H1 (cell line): Measurements from ENCODE around the gene ZNF446. TPM values are rescaled to one million over a fixed set of nuclear protein-coding genes. Genes with fewer than 3 reads are reported as not detected.

Source experiments
- CTCF ChIA-PET: fragments of 300-600 bp; sonication (Branson Sonifier 250); formaldehyde crosslinking; loops from one replicate; lab custom pipeline; 2021; ENCODE audit not compliant: partially characterized antibody; lab: Charles Lee
- POLR2A ChIA-PET: fragments of 300-600 bp; sonication (Branson Sonifier 250); formaldehyde crosslinking; loops from one replicate; lab custom pipeline; 2021; ENCODE audit warnings: inconsistent platforms; ENCODE audit not compliant: partially characterized antibody; lab: Charles Lee
- DNase-seq, 2 experiments: peaks; one replicate each; pipeline versions ENCODE4 v3.0.0 to v3.0.0-alpha.2; 2010 to 2022; ENCODE audit warnings: low spot score in 2 of 2, low read depth in 1 of 2, mixed read lengths in 1 of 2
- FAIRE-seq: peaks from 2 replicates; lab custom pipeline; 2011; peaks lifted over from hg19 to GRCh38; lab: Jason Lieb, UNC
- H2AFZ ChIP-seq: 2 replicates; pipeline ENCODE4 v1.8.1; 2012; ENCODE audit warnings: low read length, inconsistent platforms
- H2AK5ac ChIP-seq: 2 replicates; pipeline ENCODE4 v1.6.1; 2013; ENCODE audit warnings: low read depth, low read length
- H2BK120ac ChIP-seq: replicated peaks from 2 replicates; pipeline ENCODE3; 2013; ENCODE audit warnings: low read depth, low read length, inconsistent platforms
- H2BK12ac ChIP-seq: 2 replicates; pipeline ENCODE4 v1.6.1; 2013; ENCODE audit warnings: low read depth, low read length
- H2BK15ac ChIP-seq: 2 replicates; pipeline ENCODE4 v1.6.1; 2013; ENCODE audit warnings: low read length
- H2BK20ac ChIP-seq: 2 replicates; pipeline ENCODE4 v1.6.1; 2013; ENCODE audit warnings: low read length
- H2BK5ac ChIP-seq: 2 replicates; pipeline ENCODE4 v1.6.1; 2013; ENCODE audit warnings: low read depth, low read length
- H3K14ac ChIP-seq: 2 replicates; pipeline ENCODE4 v1.6.1; 2013; ENCODE audit warnings: inconsistent platforms; ENCODE audit not compliant: insufficient read length
- H3K18ac ChIP-seq: 2 replicates; pipeline ENCODE4 v1.6.1; 2013; ENCODE audit warnings: low read length; ENCODE audit errors: extremely low read depth
- H3K23ac ChIP-seq: 2 replicates; pipeline ENCODE4 v1.6.1; 2013; ENCODE audit warnings: inconsistent platforms; ENCODE audit not compliant: insufficient read length
- H3K23me2 ChIP-seq: 2 replicates; pipeline ENCODE4 v1.6.1; 2013; ENCODE audit warnings: low read depth, low read length
- H3K27ac ChIP-seq: 2 replicates; pipeline ENCODE4 v1.6.1; 2011; ENCODE audit warnings: low read depth, low read length, inconsistent platforms
- H3K27me3 ChIP-seq, 4 experiments: replicated peaks in 1 of 4; 1 replicate in 1 of 4; 2 replicates in 3 of 4; pipeline versions ENCODE4 v1.6.1 to v1.8.1; 2011 to 2013; ENCODE audit warnings: low read length in 3 of 4, mild to moderate bottlenecking in 3 of 4, inconsistent platforms in 2 of 4, mixed read lengths in 2 of 4, moderate library complexity in 1 of 4; ENCODE audit not compliant: control insufficient read depth in 3 of 4, insufficient read depth in 3 of 4; ENCODE audit errors: extremely low read depth in 1 of 4
- H3K36me3 ChIP-seq, 4 experiments: 2 replicates each; pipeline versions ENCODE4 v1.6.1 to v1.8.1; 2011 to 2013; ENCODE audit warnings: mild to moderate bottlenecking in 4 of 4, low read length in 3 of 4, moderate library complexity in 2 of 4, control low read depth in 1 of 4, inconsistent platforms in 1 of 4; ENCODE audit not compliant: insufficient read depth in 4 of 4, control insufficient read depth in 2 of 4
- H3K4ac ChIP-seq: replicated peaks from 2 replicates; pipeline ENCODE3; 2013; ENCODE audit warnings: low read length, low read depth, mixed read lengths, inconsistent platforms; ENCODE audit not compliant: insufficient read length
- H3K4me1 ChIP-seq, 4 experiments: replicated peaks in 1 of 4; 1 replicate in 1 of 4; 2 replicates in 3 of 4; pipeline versions ENCODE4 v1.6.1 to v1.8.1; 2011 to 2013; ENCODE audit warnings: low read length in 3 of 4, inconsistent platforms in 2 of 4, mixed read lengths in 1 of 4; ENCODE audit not compliant: insufficient read depth in 4 of 4, control insufficient read depth in 3 of 4
- H3K4me2 ChIP-seq, 2 experiments: 2 replicates each; pipeline versions ENCODE4 v1.6.1 to v1.8.1; 2011 to 2013; ENCODE audit warnings: low read depth in 2 of 2, low read length in 2 of 2, control low read depth in 1 of 2, inconsistent platforms in 1 of 2, mild to moderate bottlenecking in 1 of 2; ENCODE audit not compliant: insufficient read depth in 1 of 2
- H3K4me3 ChIP-seq, 4 experiments: fragments of 200-600, 300-600 bp in 1 of 4; sonication (generic), shearing (Covaris generic), sonication (Bioruptor Twin) in 1 of 4; 2 replicates each; pipeline versions ENCODE4 v1.5.1 to v1.8.1; 2011 to 2016; ENCODE audit warnings: low read length in 4 of 4, low read depth in 3 of 4, control low read depth in 2 of 4, inconsistent platforms in 2 of 4, mild to moderate bottlenecking in 2 of 4, mixed read lengths in 1 of 4, moderate library complexity in 1 of 4; ENCODE audit not compliant: insufficient read depth in 2 of 4; ENCODE audit errors: extremely low read depth in 1 of 4
- H3K56ac ChIP-seq: replicated peaks from 2 replicates; pipeline ENCODE3; 2013; ENCODE audit warnings: low read depth, mild to moderate bottlenecking, mixed read lengths, low read length, inconsistent platforms; ENCODE audit not compliant: insufficient read length
- H3K79me1 ChIP-seq: 2 replicates; pipeline ENCODE4 v1.6.1; 2013; ENCODE audit warnings: low read depth, low read length, control low read depth
- H3K79me2 ChIP-seq, 2 experiments: 2 replicates each; pipeline versions ENCODE4 v1.6.1 to v1.8.1; 2012 to 2013; ENCODE audit warnings: low read length in 2 of 2, mild to moderate bottlenecking in 2 of 2, inconsistent platforms in 1 of 2; ENCODE audit not compliant: insufficient read depth in 2 of 2, control insufficient read depth in 1 of 2
- H3K9ac ChIP-seq, 4 experiments: replicated peaks in 1 of 4; 1 replicate in 1 of 4; 2 replicates in 3 of 4; pipeline versions ENCODE4 v1.6.1 to v1.8.1; 2011 to 2013; ENCODE audit warnings: low read depth in 3 of 4, low read length in 3 of 4, control low read depth in 2 of 4, mild to moderate bottlenecking in 2 of 4, moderate library complexity in 2 of 4, inconsistent platforms in 1 of 4; ENCODE audit errors: extremely low read depth in 1 of 4
- H3K9me3 ChIP-seq, 2 experiments: 2 replicates each; pipeline versions ENCODE4 v1.6.1 to v1.8.1; 2012 to 2013; ENCODE audit warnings: mild to moderate bottlenecking in 2 of 2, moderate library complexity in 2 of 2, control low read depth in 1 of 2, inconsistent platforms in 1 of 2, low read depth in 1 of 2, low read length in 1 of 2, mixed read lengths in 1 of 2; ENCODE audit not compliant: insufficient read depth in 2 of 2
- H4K20me1 ChIP-seq, 2 experiments: replicated peaks in 1 of 2; 2 replicates each; pipeline versions ENCODE3 to v1.8.1; 2011 to 2013; ENCODE audit warnings: inconsistent platforms in 2 of 2, low read length in 2 of 2, mild to moderate bottlenecking in 1 of 2; ENCODE audit not compliant: insufficient read depth in 2 of 2, control insufficient read depth in 1 of 2
- H4K5ac ChIP-seq: 2 replicates; pipeline ENCODE4 v1.6.1; 2013; ENCODE audit warnings: low read length, low read depth, mixed read lengths, inconsistent platforms; ENCODE audit not compliant: insufficient read length
- H4K8ac ChIP-seq: 2 replicates; pipeline ENCODE4 v1.8.0; 2013; ENCODE audit warnings: mild to moderate bottlenecking, moderate library complexity, low read length, inconsistent platforms; ENCODE audit not compliant: insufficient read depth; ENCODE audit errors: extremely low read depth
- H4K91ac ChIP-seq: replicated peaks from 2 replicates; pipeline ENCODE3; 2013; ENCODE audit warnings: low read length, mixed read lengths, inconsistent platforms; ENCODE audit not compliant: insufficient read length
- CTCF ChIP-seq, 3 experiments: IDR thresholded peaks; 1 replicate in 2 of 3; 2 replicates in 1 of 3; pipeline versions ENCODE4 v1.5.1 to v1.6.1; 2011; ENCODE audit warnings: low read length in 3 of 3, mild to moderate bottlenecking in 3 of 3, inconsistent platforms in 2 of 3, low read depth in 1 of 3, moderate library complexity in 1 of 3; ENCODE audit not compliant: insufficient read depth in 1 of 3; ENCODE audit errors: control extremely low read depth in 1 of 3
- JUN ChIP-seq: IDR thresholded peaks from 2 replicates; pipeline ENCODE4 v1.6.1; 2011; ENCODE audit warnings: low read depth, mild to moderate bottlenecking, improper control_type of control experiment, low read length
- POLR2AphosphoS5 ChIP-seq: IDR thresholded peaks from 2 replicates; pipeline ENCODE4 v1.6.1; 2011; ENCODE audit warnings: low read depth, low read length
- WGBS, 2 experiments: shearing (Covaris generic) in 1 of 2; methylation state at CpG; one replicate each; pipeline versions ENCODE4 v1.1.6 to v1.1.7; 2013 to 2015; ENCODE audit warnings: low lambda C conversion rate in 2 of 2, mixed read lengths in 2 of 2, inconsistent platforms in 1 of 2, low coverage in 1 of 2, missing lambda C conversion rate in 1 of 2; ENCODE audit not compliant: insufficient replicate concordance in 2 of 2, insufficient coverage in 1 of 2, insufficient read length in 1 of 2; ENCODE audit errors: extremely low coverage in 1 of 2, missing lambda C conversion rate in 1 of 2; 5-methylcytosine and 5-hydroxymethylcytosine counted together
- polyA plus RNA-seq, 7 experiments: library from polyadenylated mRNA; depleted of rRNA in 3 of 7; stranded (reverse) in 5 of 7; unstranded in 2 of 7; fragments of >200 nt in 5 of 7; fragments of 200-250 nt in 2 of 7; gene quantifications; 1 replicate in 5 of 7; 2 replicates in 1 of 7; 4 replicates in 1 of 7; pipeline versions ENCODE4 v1.2.1 to v1.2.3, GENCODE V29; 2011 to 2013; ENCODE audit warnings: missing spikeins in 2 of 7, mixed read lengths in 2 of 7
- total RNA-seq: library from RNA; stranded (reverse); fragmentation: NEBNext Ultra II Directional; extraction: Animal tissue kit (Norgen Biotek cat#: 25700); gene quantifications from 2 replicates; pipeline ENCODE4 v1.2.1, GENCODE V29; 2021

The ZNF446 gene
- total and polyA plus RNA-seq, 2 of the 8 experiments (the other 6 are each of a cell fraction or from before 2014, with no cell fraction given) = 4.1 to 5.5 TPM

DNA sequence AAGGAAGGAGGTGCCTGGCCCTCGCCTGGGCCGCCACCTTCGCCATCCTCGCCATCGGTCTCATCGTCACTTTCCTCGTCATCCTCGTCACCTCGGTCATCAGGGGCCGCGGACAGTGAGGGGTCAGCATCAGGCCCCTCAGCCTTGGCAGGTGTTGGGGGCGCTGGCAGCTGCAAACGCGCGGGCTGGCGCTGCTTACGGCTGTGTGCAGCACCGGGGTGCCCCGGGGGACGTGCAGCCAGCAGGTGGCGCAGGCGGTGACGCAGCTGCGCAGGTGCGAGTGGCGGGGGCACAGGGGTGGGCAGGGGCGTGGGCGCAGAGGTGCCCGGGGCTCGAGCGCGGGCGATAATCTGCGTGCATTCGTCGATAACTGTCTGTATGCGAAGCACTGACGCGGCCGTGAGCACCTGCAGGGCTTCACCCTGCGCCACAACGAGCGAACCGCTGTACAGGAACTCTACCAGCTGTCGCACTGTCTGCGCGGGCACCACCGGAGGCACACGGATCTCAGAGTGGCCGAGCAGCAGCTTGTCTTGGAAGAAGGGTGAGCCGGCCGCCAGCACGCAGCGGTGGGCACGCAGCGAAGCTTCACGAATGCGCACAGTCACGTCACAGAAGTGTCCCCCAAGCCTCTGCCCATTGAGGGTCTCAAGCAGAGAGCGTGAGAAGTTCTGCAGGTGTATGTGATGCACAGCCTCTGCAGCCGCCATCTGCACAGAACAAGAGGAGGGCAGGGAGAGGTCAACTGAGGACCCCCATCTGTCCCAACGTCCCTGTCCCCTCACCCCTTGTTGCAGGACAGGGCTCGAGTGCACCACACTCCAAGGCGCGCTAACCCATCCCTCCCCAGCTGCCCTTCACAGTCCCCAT is 41.0 kb downstream of the ZNF446 start:
- FAIRE-seq = no peak
- CTCF ChIA-PET = interaction anchor here (0.7 to 5.2 kb wide), 9 partner anchors 11 to 68 kb away, joined by 3 to 27 read pairs (median 4); no protein-coding TSS in a partner anchor
- H3K79me2 ChIP-seq = peaks cover 0 to 17% of the 10 kb centered on the region in 2 experiments; a peak in 1 of 4 replicates

More for the DNA sequence above, 41.0 kb downstream of the ZNF446 start:
- Histone ChIP-seq H3K4me2 (peak overlapping the region in 1 of 2 experiments; percentile 67; a peak in 1 of 4 replicates), H4K8ac (peak overlapping the region; percentile 25; the same call in 1 of the 2 replicates), H3K14ac (no peak overlapping the region), H3K4ac (no peak overlapping the region), H3K9ac (no peak overlapping the region), H3K79me1 (peaks cover 5% of the 10 kb centered on the region), H3K4me3 (no peak overlapping the region), H2BK20ac (no peak overlapping the region), H3K23ac (no peak overlapping the region), H3K18ac (no peak overlapping the region), H3K4me1 (peaks cover 0 to 35% (median 20%) of the 10 kb centered on the region in 4 experiments; a peak in 6 of 7 replicates), H3K27ac (no peak overlapping the region), H4K5ac (no peak overlapping the region), H3K56ac (no peak overlapping the region), H3K27me3 (no peaks in the 10 kb centered on the region), H2BK120ac (no peak overlapping the region), H2BK15ac (no peak overlapping the region), H2BK12ac (no peak overlapping the region), H4K91ac (no peak overlapping the region), H3K9me3 (no peaks in the 10 kb centered on the region), H2AFZ (no peak overlapping the region), H2AK5ac (no peak overlapping the region), H4K20me1 (peaks cover 2 to 9% of the 10 kb centered on the region in 2 experiments), H3K36me3 (peaks cover 0 to 9% (median 2%) of the 10 kb centered on the region in 4 experiments; a peak in 2 of 8 replicates), H2BK5ac (0 out of 2 replicates have a peak overlapping the region, but pooled peaks have one; percentile 35), H3K23me2 (peaks cover 11% of the 10 kb centered on the region)
- 89% methylated on average over 37 of the region's 65 CpGs; no CpG with 5 or more reads in 1 of the 2 experiments for WGBS, 2 experiments
- TF ChIP-seq JUN (no peak), CTCF (IDR thresholded peaks at IDR 0.05; ENCODE audit: control extremely low read depth in 1 of 3, insufficient read depth in 1 of 3, low read depth in 1 of 3, low read length in 3 of 3) (peak in 2 of 3 experiments; percentile 25 to 51; a peak in 3 of 4 replicates), POLR2AphosphoS5 (peak; percentile 40)
- DNase-seq = no peak
- POLR2A ChIA-PET = interaction anchor here (0.5 to 21.3 kb wide), 13 partner anchors 8 to 334 kb away, joined by 3 to 650 read pairs (median 6); partner anchors contain the start of genes CHMP2A, RNF225, TRIM28 and UBE2M
